GM18508 (cell line): Measurements from ENCODE around the gene FKBP5.
"Not testable (repeated sequence)": the region's sequence is repeated elsewhere in the genome, so short reads cannot be mapped to it uniquely, and the experiment has no call there.

Source experiments
- ATAC-seq: cut with Tn5 transposase; IDR thresholded peaks from one replicate; pipeline ENCODE4 v1.9.1; 2021; ENCODE audit warnings: moderate number of reproducible peaks; ENCODE audit not compliant: insufficient read depth, unreplicated experiment

The FKBP5 gene

DNA sequence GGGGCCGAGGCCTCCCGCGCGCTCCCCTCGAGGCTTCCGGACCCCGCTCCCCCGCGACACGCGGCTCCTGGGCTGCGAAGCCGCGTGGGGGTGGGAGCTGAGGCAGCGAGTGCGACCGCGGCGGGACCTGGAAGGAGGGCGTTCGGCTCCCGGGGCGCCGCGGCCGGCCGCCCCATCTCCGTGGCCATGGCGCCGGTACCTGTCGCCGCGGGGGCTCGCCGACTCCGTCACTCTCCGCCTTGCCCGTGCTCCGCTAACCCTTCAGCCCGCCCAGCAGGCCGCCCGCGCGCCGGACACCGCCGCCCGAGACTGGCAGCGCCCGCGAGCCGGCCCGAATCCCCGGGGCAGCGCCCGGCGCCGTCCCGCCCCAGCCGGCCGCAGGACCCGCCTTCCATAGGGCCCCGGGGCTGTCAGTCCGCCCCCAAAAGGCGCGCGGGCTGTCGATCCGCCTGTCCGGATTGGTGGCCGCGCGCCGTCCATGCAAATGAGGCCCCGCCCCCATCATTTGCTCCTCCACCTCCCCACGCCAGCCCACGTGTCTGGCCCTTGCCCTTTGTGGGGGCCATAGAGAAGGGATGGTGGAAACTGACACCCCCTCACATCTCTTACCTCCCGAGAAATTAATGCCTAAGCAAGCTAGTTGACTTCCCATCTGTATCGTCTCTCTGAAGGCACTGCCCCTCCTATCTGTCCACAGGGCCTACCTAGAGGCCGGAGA lies at the start of gene FKBP5:
Gene FKBP5 (minus strand): TSS at position 311 of the 718 bp plus-strand sequence. CDS start 46,091 bp downstream, outside the sequence.
- peak; percentile 55 for ATAC-seq

DNA sequence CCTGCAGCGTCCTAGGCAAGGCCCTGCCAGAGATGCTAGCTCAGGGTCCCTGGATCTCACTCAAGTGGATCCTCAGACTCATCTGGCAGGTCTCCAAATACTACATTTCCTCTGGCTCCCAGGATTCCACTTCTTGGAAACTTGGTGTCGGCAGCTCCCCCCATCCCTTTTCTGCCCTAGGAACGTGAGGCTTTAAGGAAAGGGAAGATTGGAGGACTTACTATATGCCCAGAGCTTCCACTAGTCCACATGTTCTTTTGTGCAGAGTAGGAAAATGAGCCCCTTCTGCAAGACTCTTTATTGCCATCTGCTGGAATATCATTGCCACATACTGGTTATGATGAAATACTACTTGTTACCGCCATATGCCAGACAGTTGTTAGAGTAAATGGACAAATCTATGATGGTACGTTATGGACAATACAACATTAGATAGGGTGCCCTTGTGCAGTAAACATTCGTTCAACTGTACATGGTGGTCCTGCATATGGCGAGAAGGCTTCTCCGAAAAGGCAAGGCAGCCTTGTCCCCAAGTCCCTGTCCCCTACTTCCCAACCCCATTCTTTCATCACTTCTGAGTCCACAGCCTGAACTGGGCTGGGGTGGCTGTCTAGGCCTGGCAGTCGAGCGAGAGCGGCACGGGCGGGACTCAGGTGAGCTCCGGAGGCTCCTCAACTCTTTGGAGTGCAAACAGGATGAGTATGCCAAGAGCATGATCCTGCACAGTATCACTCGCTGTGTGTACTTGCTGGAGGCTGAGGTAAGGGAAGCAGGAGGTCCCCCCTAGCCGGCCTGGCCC lies 48.9 kb upstream of the FKBP5 start:
- ATAC-seq = no peak

DNA sequence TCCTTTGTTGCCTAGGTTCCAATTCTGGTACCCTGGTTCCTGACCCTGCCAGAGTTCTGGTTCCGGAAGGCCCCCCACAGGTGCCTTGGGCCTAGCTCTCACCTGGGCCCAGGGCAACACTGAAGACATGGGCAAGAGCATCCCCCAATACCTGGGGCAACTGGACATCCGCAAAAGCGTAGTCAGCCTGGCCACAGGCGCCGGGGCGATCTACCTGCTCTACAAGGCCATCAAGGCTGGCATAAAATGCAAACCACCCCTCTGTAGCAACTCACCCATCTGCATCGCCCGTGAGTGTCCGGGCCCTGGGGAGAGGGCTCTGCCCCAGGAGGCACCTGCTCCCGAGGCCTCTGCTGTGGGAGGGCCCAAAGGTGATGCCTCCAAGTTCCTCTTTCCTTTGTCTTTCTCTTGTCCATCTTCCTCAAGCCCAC lies 48.3 kb upstream of the FKBP5 start, which contains the start of gene ARMC12:
Gene ARMC12 (plus strand): TSS at position 51 of the 431 bp plus-strand sequence. CDS start 77 bp downstream, at position 128.
- ATAC-seq = no peak

DNA sequence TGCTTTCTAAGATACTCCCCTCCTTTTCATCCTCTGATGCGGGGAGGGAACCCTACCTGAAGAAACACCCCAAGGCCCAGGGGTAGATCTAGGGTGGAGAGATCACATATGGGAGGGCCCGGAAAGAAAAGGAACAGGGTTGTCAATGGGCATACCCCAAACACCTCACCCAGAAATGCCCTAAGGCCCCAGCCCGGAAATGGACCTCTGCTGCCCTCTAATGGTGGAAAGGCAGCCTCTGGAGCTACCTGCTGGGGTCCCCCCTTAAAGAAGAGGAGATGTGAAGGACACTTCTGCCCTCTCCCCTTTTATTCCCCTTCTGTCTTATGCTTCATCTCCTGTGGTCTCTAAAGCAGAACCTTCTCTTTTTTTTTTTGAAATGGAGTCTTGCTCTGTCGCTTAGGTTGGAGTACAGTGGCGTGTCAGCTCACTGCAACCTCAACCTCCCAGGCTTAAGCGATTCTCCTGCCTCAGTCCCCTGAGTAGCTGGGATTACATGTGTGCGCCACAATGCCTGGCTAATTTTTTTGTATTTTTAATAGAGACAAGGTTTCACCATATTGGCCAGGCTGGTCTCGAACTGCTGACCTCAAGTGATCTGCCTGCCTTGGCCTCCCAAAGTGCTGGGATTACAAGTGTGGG lies 47.7 kb upstream of the FKBP5 start:
- ATAC-seq = no peak

DNA sequence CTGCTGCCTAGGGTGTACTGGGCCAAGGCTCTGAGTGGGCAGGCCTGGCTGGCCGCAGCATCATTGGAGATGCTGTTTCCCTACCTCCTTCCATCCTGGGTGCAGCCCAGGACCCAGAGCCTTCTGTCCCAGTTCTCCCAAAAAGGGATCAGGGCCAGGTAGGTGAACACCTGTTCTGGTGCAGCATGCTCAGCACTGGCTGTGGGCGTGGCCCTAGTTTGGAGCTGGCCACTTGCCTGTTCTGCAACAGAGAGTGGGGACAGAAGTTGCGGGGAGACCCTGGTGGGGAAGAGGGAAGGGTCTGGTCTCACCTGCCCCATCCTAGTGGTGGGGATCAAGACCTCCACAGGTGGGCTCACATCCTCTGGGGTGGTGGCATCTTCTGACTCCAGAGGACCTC lies 46.7 kb upstream of the FKBP5 start:
- ATAC-seq = no peak

DNA sequence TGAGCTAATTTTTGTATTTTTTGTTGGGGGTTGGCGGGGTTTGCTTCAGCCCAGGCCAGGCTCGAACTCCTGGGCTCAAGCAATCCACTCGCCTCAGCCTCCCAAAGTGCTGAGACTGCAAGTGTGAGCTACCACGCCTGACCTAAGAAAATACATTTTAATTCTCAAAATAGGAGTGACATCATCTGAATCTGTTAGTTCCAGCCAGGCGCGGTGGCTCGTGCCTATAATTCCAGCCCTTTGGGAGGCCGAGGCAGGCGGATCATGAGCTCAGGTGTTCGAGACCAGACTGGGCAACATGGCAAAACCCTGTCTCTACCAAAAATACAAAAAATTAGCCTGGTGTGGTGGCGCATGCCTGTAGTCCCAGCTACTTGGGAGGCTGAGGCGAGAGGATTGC lies 45.6 kb upstream of the FKBP5 start:
- ATAC-seq = not testable (repeated sequence)

DNA sequence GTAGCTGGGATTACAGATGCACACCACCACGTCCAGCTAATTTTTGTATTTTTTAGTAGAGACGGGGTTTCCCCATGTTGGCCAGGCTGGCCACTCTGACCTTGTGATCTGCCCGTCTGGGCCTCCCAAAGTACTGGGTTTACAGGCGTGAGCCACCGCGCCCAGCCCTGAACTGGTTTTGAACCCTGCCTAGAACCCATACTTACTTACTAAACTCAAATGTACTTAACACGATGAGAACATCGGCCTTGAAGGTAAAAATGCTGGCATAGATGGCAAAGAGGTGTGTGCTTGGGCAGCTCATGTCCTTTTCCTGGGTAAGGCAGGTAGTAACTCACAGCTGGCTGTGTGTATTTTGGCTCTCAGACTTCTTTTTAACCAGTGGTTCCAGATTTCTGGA lies 44.9 kb upstream of the FKBP5 start:
- no peak for ATAC-seq

DNA sequence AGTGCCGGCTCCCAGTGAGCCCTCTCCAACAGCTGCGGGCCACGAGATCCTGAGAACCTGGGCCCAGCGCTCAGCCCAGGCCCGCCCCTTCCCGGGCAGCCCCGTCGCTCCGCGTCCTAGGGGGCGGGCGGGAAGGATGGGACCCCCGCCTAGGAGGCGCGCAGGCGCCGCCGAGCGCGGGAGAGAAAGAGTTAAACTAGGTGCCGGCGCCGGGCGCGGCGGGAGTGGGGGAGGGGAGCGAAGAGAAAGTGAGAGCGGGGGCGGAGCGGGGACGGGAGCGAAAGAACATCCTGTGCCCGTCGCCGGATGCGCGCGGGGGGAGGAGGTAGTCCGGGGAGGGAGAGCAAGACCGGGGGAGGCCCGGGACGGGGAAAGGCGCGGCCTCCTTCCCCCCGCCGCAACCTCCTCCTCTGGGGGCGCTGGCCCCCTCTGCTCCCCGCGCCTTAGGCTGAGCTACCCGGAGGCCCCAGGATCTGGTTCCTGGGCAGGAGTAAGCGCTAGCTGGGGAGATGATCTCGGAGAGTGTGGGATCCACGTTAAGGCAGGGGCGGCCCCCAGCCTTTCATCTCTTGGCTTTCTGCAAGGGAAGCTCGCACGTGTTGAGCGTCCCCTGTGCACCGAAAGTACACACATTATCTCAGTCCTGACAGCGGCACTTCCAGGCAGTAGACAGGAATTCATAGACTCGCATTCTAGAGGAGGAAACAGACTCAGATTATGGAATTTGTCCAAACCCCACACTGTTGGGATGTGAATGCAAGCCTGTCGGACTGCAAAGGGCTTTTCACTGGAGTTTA lies 43.2 kb upstream of the FKBP5 start:
- ATAC-seq = no peak

DNA sequence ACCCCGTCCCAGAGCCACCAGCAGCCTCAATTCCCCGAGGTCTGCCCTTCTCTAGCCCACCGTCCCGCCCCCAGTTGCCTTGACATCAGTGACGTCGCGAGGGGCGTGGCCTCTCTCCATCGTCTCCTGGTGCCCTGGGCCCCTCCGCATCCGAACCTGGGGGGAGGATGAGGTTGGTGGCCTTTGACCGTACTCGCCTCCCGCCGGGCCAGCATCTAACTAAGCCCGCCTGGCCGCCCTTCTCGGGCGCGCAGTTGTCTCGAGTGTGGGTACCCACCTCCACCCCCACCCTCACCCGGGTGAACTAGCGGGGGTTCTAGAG lies 42.7 kb upstream of the FKBP5 start:
- ATAC-seq = no peak

DNA sequence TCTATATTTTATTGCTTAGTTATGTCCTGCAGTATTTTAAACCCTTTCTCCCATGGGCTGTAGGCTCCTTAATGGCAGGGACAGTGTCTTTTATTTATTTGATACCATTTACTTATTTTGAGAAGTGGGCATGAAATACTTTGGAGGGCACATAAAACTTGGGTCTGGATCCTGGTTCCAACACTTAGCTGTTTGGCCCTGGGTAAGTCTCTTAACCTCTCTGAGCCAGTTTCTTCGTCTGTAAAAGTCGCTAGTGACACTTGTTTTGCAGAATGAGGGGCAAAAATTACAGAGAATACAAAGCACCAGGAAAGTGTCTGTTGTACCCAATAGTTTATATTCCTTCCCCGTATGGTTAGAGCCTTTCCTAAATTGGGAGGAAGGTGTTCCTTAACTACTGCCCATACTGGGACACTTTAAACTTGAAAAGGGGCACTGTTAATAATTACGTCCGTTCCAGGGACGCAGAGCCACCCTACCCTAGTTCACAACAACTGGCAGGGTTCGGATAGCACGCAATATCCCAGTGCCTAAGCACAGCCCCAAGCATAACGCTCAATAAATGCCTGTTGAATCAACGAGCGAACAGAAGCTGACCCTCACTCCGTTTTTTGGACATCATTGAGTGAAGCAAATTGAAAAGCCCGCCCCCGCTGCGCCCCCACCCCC lies 42.2 kb upstream of the FKBP5 start:
- ATAC-seq = no peak

DNA sequence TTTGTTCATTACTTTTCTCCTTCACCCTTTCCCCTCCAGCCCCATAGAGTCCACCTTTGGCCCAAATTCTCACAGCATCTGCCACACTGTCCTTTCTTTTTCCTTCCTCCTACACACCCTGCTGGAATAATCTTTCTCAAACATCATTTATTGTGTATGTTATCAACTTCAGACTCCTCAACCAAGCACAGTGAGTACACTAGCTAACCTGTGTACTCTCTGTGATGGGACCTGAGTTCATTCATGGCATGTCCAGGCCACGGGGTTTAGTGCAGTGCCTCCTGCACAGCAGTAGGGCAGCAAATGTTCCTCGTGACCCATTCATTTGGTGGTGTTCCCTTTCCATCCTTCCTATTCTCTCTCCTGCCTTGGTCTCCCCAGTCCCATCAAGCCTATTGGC lies 41.0 kb upstream of the FKBP5 start:
- no peak for ATAC-seq

DNA sequence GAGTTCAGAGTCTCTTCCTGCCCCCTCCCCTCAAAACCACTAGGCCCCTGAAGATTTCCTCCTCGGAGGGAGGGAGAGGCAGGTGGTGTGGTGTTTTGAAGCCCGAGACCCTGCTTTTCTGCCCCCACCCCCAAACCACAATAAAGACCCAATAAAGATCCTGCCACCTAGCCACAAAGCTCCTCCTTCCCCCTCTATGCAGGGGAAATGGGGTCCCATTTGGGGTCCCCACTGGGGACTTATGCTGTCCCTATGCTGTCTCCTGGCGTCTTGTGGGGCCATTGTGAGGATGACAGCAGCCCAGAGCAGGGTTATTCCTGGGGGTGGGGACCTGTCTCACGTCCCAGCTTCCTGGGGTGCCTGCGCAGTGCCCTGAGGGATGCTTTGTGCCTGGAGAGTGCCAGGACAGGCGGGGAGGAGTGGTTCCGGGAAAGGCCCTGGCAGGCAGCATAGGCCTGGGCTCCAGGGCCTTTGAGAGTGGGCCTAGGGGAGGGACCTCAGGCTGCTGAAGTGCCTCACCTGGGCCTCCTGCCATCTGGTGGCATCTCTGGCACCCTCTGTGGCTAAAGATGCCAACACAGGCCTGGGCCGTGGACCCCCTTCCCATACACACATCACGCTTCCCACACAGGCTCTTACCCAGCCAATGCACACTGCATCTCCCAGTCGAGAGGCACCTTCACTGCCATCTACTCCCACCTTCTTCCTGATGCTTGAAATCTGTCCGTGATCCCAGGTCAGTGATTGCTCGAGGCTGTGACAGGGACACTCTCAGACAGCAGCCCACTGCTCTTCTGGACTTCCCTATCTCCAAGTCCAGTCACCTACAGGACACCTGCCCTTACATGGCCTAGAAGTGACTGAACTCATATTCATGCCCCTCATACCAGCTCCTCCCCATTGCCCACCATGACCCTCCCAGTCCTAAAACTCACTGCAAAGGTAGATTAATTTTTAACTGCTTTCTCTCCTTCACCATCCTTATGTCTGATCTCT lies 40.3 kb upstream of the FKBP5 start:
- ATAC-seq = no peak

DNA sequence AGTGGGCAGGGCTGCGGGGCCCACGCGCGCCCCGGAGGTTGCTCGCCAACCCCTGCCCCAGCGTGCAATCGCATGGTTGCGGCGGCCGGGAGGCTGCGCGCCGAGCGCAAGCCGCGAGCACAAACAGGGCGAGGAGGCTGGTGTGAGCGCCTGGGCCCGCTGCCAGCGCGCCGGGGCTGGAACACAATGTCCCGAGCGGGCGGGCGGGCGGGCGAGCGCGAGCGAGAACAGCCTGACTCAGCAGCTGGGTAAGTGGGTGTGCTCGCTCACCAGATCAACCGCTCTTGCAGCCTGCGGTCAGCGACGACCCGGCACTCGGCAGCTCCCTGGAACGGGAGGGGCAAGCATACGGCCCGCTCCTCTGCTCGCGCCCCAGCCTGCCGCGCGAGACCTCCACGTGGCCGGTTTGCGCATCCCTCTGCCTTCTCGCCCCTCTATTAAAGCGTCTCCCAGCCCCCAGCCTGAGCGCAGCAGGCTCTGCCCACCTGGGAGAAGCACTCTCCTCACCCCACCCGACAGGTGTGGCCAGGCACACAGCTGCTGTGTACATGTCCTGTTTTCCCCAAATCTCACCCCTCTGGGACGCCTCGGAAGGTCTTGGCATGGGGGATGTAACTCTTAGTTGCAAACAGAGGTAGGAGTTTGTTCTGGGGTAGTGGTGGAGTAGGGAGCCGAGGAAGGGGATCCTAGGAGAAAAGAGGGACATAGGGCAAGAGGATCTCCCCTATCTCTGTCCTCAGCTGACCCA lies 39.4 kb upstream of the FKBP5 start:
- no peak for ATAC-seq

DNA sequence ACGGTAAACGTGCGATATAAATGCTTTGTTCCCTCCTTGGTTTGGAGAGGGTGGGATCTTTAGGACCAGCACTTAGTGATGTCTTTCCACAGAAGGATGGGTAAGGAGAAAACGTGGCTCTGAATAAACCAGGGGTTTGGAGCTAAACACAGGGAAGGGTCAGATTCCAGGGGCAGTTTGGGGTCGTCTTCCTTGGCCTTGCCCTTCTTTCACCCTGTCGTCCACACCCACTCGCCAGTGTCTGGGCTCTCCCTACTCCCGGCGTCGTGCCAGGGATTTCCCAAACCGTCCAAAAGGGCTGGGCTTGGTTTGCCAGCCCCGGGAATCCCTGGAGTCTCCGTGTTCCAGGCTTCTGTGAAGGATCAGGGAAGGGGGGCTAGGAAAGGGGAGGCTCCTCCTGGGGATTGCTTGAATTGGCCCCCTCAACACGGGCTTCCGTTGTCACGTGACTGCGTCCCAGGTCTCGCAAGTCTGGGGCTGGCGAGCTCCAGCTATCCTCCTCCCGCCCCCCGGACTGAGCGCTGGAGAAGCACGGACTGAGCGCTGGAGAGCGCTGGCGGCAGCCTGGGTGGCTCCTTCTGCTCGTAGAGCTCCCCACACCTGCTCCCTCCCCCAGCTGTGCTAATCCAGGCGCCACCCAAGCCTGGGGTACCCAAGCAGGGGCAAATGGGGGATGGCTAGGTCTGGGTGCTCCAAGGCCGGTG lies 38.7 kb upstream of the FKBP5 start:
- no peak for ATAC-seq

DNA sequence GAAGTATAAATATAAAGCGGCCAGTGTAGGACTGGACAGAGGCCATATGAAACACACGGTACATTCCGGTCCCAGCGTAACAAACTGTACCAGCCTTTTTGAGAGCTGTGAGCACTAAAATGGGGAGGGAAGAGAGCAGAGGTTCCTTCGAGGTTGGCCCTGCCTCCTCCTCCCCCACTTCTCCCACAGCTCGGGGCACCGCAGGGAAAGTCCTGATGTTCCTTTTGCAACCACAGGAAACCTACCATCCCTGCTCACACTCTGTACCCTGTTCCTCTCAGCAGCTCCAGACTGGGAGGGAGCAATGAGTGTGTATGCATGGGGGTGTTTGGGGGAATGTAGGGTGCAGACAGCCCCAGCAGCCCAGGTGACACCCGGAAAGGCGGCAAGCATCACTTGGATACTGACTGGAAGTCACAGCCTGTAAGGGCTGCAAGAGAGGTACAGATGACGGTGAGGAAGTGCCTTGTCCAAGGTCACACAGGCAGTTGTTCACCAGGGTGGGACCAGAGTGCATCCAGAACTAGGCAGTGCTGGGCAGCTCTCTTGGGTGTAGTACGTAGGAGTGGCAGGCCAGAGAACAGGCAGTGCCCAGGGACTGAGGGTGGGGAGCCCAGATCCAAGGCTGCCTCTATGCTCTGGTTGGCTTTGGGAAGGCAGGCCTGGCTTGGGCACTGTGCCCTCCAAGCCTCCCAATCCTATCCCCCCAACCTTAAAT lies 37.2 kb upstream of the FKBP5 start:
- ATAC-seq = no peak

DNA sequence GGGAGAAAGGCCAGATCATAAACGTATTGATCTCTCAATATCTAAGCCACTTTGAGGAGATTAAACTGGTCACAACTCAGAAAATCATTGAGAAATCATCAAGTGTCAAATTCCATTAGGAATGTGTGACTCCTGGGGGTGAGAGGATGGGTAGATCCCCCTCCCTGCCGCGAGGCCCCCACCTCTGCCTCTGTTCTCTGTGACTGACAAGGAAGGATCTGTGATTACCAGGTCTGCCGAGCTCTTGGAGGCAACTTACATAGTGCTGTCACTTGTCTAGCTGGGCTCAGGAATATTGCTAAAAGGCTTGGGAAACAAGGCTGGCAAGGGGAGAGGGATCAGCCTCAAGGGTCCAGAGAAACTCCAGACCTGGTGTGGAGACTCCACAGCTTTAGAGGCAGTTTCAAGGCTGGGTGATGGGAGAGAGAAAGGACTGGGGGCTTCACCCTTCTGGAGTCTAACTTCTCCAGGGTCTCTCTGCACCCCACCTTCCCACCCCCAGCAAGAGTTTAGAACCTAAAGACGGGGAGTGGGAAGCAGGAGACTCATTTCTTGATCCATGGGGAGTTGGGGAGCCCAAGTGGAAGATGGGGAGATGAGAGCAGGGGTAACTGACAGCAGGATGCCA lies 36.5 kb upstream of the FKBP5 start:
- ATAC-seq = no peak
